Measurements from ENCODE around the gene ADCY5.
"Not testable (repeated sequence)": the region's sequence is repeated elsewhere in the genome, so short reads cannot be mapped to it uniquely, and the experiment has no call there.

Gene ADCY5

DNA sequence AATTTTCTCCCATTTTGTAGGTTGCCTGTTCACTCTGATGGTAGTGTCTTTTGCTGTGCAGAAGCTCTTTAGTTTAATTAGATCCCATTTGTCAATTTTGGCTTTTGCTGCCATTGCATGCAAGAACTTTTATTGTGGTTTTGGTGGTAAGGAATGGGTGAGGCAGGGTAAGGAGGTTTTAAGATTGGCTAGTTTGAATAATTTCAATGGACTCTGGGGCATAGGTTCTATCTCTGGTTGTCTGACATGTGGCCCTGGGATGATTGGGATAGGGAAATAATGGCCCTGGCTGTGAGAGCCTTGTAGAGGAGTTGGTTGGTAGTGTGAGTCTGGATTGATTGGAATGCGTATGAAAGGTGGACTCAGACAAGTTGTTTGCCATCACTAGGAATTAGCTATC lies 209.1 kb downstream of the ADCY5 start:
- Histone ChIP-seq H3K4me1 (ENCODE audit: insufficient read depth, poor library complexity, severe bottlenecking) (no peaks in the 10 kb centered on the region), H3K27me3 (ENCODE audit: insufficient read depth, poor library complexity, severe bottlenecking) (no peaks in the 10 kb centered on the region), H3K4me3 (ENCODE audit: severe bottlenecking) (no peak overlapping the region), H3K9me3 (ENCODE audit: severe bottlenecking) (no peaks in the 10 kb centered on the region), H3K27ac (ENCODE audit: poor library complexity, severe bottlenecking) (no peak overlapping the region), H3K36me3 (ENCODE audit: low read depth) (peaks cover 13% of the 10 kb centered on the region)
- TF ChIP-seq, protein P1, sequence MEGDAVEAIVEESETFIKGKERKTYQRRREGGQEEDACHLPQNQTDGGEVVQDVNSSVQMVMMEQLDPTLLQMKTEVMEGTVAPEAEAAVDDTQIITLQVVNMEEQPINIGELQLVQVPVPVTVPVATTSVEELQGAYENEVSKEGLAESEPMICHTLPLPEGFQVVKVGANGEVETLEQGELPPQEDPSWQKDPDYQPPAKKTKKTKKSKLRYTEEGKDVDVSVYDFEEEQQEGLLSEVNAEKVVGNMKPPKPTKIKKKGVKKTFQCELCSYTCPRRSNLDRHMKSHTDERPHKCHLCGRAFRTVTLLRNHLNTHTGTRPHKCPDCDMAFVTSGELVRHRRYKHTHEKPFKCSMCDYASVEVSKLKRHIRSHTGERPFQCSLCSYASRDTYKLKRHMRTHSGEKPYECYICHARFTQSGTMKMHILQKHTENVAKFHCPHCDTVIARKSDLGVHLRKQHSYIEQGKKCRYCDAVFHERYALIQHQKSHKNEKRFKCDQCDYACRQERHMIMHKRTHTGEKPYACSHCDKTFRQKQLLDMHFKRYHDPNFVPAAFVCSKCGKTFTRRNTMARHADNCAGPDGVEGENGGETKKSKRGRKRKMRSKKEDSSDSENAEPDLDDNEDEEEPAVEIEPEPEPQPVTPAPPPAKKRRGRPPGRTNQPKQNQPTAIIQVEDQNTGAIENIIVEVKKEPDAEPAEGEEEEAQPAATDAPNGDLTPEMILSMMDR (IDR thresholded peaks at IDR 0.05; ENCODE audit: poor library complexity, severe bottlenecking) = no peak
- DNase-seq (ENCODE audit: low spot score) (no peak), ATAC-seq (ENCODE audit: low read depth) (no peak)

DNA sequence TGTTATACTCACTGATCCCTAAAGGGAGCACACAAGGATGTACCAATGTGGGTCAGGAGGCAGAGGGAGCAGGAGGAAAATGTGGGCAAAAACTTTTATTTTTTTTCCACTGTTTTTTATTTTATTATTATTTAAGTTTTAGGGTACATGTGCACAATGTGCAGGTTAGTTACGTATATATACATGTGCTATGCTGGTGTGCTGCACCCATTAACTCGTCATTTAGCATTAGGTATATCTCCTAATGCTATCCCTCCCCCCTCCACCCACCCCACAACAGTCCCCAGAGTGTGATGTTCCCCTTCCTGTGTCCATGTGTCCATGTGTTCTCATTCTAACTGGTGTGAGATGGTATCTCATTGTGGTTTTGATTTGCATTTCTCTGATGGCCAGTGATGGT lies 209.7 kb downstream of the ADCY5 start:
- H3K27me3 ChIP-seq (ENCODE audit: insufficient read depth, poor library complexity, severe bottlenecking); DNase-seq (ENCODE audit: low spot score); H3K4me1 ChIP-seq (ENCODE audit: insufficient read depth, poor library complexity, severe bottlenecking); H3K9me3 ChIP-seq (ENCODE audit: severe bottlenecking); H3K36me3 ChIP-seq (ENCODE audit: low read depth); ATAC-seq (ENCODE audit: low read depth); H3K4me3 ChIP-seq (ENCODE audit: severe bottlenecking); H3K27ac ChIP-seq (ENCODE audit: poor library complexity, severe bottlenecking): not testable (repeated sequence)

- H3K36me3 ChIP-seq (ENCODE audit: low read depth) = peaks cover 18% of the 10 kb centered on the region
- no peaks in the 10 kb centered on the region for H3K4me1 ChIP-seq (ENCODE audit: insufficient read depth, poor library complexity, severe bottlenecking)
- H3K9me3 ChIP-seq (ENCODE audit: severe bottlenecking) = no peaks in the 10 kb centered on the region
- no peak overlapping the region for H3K4me3 ChIP-seq (ENCODE audit: severe bottlenecking)
- DNase-seq (ENCODE audit: low spot score) = no peak
- H3K27me3 ChIP-seq (ENCODE audit: insufficient read depth, poor library complexity, severe bottlenecking) = no peaks in the 10 kb centered on the region
- H3K27ac ChIP-seq (ENCODE audit: poor library complexity, severe bottlenecking) = no peak overlapping the region
- ATAC-seq (ENCODE audit: low read depth) = no peak
- TF ChIP-seq, protein P1 (IDR thresholded peaks at IDR 0.05; ENCODE audit: poor library complexity, severe bottlenecking) = no peak
Observed at GRCh38 chr3:123236902-123237301, 212.0 kb downstream of the ADCY5 start.
